ENCODE data around the gene SLC44A3.

GRCh38 chr1:94827434-94827833, 7.3 kb downstream of the SLC44A3 start:
- TF ChIP-seq EZH2 (IDR thresholded peaks at IDR 0.05; ENCODE audit: low read depth, unreplicated experiment) (no peak), ZNF114 (CRISPR knock-in tag; IDR thresholded peaks at IDR 0.05) (no peak), ZNF462 (CRISPR knock-in tag; IDR thresholded peaks at IDR 0.05) (no peak), JUNB (IDR thresholded peaks at IDR 0.05; ENCODE audit: unreplicated experiment) (no peak), POLR2AphosphoS5 (IDR thresholded peaks at IDR 0.05; ENCODE audit: low read depth) (no peak), NANOG (IDR thresholded peaks at IDR 0.05; ENCODE audit: borderline replicate concordance) (no peak), CREB1 (CRISPR knock-in tag; IDR thresholded peaks at IDR 0.05; ENCODE audit: low read depth) (no peak), EZH2phosphoT487 (IDR thresholded peaks at IDR 0.05; ENCODE audit: unreplicated experiment) (no peak), ZNF331 (CRISPR knock-in tag; IDR thresholded peaks at IDR 0.05; ENCODE audit: low read depth) (no peak), REST (IDR thresholded peaks at IDR 0.05; ENCODE audit: unreplicated experiment) (no peak)
- TF ChIP-seq, protein P1, sequence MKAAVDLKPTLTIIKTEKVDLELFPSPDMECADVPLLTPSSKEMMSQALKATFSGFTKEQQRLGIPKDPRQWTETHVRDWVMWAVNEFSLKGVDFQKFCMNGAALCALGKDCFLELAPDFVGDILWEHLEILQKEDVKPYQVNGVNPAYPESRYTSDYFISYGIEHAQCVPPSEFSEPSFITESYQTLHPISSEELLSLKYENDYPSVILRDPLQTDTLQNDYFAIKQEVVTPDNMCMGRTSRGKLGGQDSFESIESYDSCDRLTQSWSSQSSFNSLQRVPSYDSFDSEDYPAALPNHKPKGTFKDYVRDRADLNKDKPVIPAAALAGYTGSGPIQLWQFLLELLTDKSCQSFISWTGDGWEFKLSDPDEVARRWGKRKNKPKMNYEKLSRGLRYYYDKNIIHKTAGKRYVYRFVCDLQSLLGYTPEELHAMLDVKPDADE (IDR thresholded peaks at IDR 0.05), result no peak
- TF ChIP-seq, protein P2, sequence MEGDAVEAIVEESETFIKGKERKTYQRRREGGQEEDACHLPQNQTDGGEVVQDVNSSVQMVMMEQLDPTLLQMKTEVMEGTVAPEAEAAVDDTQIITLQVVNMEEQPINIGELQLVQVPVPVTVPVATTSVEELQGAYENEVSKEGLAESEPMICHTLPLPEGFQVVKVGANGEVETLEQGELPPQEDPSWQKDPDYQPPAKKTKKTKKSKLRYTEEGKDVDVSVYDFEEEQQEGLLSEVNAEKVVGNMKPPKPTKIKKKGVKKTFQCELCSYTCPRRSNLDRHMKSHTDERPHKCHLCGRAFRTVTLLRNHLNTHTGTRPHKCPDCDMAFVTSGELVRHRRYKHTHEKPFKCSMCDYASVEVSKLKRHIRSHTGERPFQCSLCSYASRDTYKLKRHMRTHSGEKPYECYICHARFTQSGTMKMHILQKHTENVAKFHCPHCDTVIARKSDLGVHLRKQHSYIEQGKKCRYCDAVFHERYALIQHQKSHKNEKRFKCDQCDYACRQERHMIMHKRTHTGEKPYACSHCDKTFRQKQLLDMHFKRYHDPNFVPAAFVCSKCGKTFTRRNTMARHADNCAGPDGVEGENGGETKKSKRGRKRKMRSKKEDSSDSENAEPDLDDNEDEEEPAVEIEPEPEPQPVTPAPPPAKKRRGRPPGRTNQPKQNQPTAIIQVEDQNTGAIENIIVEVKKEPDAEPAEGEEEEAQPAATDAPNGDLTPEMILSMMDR (conservative IDR thresholded peaks at IDR 0.05; ENCODE audit: low read depth in 2 of 2), result no peak

All from GM23338 (cell line).